Gastroesophageal sphincter (tissue), 4 donors: ENCODE data around the gene YPEL5. TPM values are rescaled to one million over a fixed set of nuclear protein-coding genes. Genes with fewer than 3 reads are reported as not detected.

ENCODE experiments used
- ATAC-seq: fragments of 150-250 bp; one replicate; pipeline ENCODE4 v1.9.1; 2016; ENCODE audit warnings: mild to moderate bottlenecking, moderate library complexity
- H3K27ac ChIP-seq, 4 donors: fragments of 200-600 bp; sonication (generic) in 3 of 4; 1 replicate in 3 of 4; 2 replicates in 1 of 4; pipeline ENCODE4 v1.5.1; 2016 to 2019
- H3K27me3 ChIP-seq: fragments of 200-600 bp; sonication (generic); one replicate; pipeline ENCODE4 v1.5.1; 2019
- H3K36me3 ChIP-seq, 2 donors: fragments of 200-600 bp; sonication (generic); one replicate each; pipeline ENCODE4 v1.5.1; 2019; ENCODE audit warnings: control low read depth in 1 of 2
- H3K4me1 ChIP-seq, 3 donors: fragments of 200-600 bp; sonication (generic); 1 replicate in 2 of 3; 2 replicates in 1 of 3; pipeline ENCODE4 v1.5.1; 2016 to 2019; ENCODE audit warnings: control low read depth in 2 of 3
- H3K4me3 ChIP-seq, 2 donors: fragments of 200-600 bp; sonication (generic); one replicate each; pipeline ENCODE4 v1.5.1; 2019; ENCODE audit warnings: mild to moderate bottlenecking in 1 of 2, moderate library complexity in 1 of 2
- H3K9me3 ChIP-seq, 3 donors: fragments of 200-600 bp; sonication (generic); one replicate each; pipeline ENCODE4 v1.5.1; 2017 to 2019; ENCODE audit warnings: control low read depth in 2 of 3
- CTCF ChIP-seq, 4 experiments: fragments of 200-600 bp in 2 of 4; fragments of 450-650 bp in 2 of 4; sonication (generic) in 1 of 4; IDR thresholded peaks; one replicate each; pipeline ENCODE4 v1.5.1; 2017 to 2019; ENCODE audit warnings: antibody characterized with exemption in 4 of 4, mild to moderate bottlenecking in 2 of 4, moderate library complexity in 2 of 4
- EP300 ChIP-seq: sonication (generic); formaldehyde crosslinking; IDR thresholded peaks from one replicate; pipeline ENCODE4 v1.6.1; 2017; ENCODE audit warnings: antibody characterized with exemption, mild to moderate bottlenecking
- POLR2A ChIP-seq, 2 donors: fragments of 450-650 bp; IDR thresholded peaks; one replicate each; pipeline ENCODE4 v1.6.1; 2017; ENCODE audit warnings: antibody characterized with exemption in 2 of 2, mild to moderate bottlenecking in 2 of 2, moderate library complexity in 1 of 2
- POLR2AphosphoS5 ChIP-seq: sonication (generic); formaldehyde crosslinking; IDR thresholded peaks from one replicate; pipeline ENCODE4 v1.6.1; 2017; ENCODE audit warnings: antibody characterized with exemption
- WGBS, 2 donors: methylation state at CpG; one replicate each; pipeline ENCODE4 v1.1.5; 2018; ENCODE audit warnings: low coverage in 1 of 2; 5-methylcytosine and 5-hydroxymethylcytosine counted together
- total RNA-seq, 4 donors: library from RNA; depleted of rRNA; stranded (reverse); fragments of >200 nt; gene quantifications; one replicate each; pipeline ENCODE4 v1.1.0, GENCODE V29; 2016

The YPEL5 gene
- total RNA-seq, 4 donors from 2014 or later: 109 to 159 (median 136) TPM

DNA sequence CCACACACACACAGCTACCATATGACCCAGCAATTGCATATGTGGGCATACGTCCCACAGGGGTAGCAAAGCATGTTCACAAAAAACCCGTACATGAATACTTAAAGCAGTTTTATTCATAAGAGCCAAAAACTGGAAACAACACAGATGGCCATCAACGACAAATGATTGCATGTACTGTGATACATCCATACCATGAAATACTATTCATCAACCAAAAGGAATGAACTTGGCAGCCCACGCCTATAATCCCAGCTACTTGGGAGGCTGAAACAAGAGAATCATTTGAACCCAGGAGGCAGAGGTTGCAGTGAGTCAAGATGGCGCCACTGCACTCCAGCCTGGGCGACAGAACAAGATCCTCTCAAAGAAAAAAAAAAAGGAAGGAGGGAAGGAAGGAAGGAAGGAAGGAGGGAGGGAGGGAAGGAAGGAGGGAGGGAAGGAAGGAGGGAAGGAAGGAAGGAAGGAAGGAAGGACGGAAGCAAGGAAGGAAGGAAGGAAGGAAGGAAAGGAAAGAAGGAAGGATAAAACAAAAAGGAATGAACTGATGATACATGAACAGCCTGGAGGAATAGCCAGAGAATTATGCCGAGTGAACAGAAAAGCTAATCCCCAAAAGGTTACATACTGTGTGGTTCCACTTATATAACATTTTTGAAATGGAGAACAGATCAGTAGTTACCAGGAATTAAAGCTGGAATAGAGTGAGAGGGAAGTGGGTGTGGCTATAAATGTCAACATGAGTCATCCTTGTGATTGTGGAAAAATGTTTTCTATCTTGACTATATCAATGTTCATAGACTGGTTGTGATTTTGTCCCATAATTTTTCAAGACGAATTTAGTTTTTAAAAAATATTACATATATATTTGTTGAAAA, 19.6 kb upstream of the YPEL5 start:
- Histone ChIP-seq H3K4me3 (no peak overlapping the region), H3K9me3 (no peaks in the 10 kb centered on the region), H3K36me3 (no peaks in the 10 kb centered on the region), H3K4me1 (no peaks in the 10 kb centered on the region), H3K27ac (no peak overlapping the region), H3K27me3 (peaks cover 5% of the 10 kb centered on the region)
- no peak for TF ChIP-seq POLR2A (IDR thresholded peaks at IDR 0.05)
- TF ChIP-seq CTCF (IDR thresholded peaks at IDR 0.05): no peak
- TF ChIP-seq EP300: no peak
- TF ChIP-seq POLR2AphosphoS5: no peak
- WGBS, 2 donors: 66 to 67% methylated on average over 5 to 9 of the region's 9 CpGs
- ATAC-seq: no peak

DNA sequence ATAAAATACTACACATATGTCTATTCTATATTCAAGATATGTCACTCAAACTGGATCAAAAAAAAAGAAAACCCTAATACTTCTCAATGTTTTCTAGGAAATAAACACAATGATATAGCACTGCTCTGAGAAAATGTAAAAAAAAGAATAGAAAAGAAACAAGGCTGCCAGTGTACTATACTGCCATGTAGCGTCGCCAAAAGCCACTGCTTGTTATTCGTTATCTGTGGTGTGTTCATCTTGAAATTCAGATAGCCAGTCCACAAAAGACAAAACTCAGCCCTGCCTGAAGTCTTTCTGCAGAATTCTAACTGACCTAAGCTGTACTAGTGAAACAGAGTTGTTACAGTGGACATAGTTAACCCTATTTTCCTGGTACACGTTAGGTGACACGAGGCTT, 12.2 kb upstream of the YPEL5 start:
- H3K36me3 ChIP-seq: no peaks in the 10 kb centered on the region
- no peaks in the 10 kb centered on the region for H3K4me1 ChIP-seq
- ATAC-seq: no peak
- no peak overlapping the region for H3K4me3 ChIP-seq
- H3K9me3 ChIP-seq: no peaks in the 10 kb centered on the region
- WGBS, 2 donors: 65 to 83% methylated on average over 5 of the region's 5 CpGs
- H3K27ac ChIP-seq: no peak overlapping the region
- no peaks in the 10 kb centered on the region for H3K27me3 ChIP-seq
- TF ChIP-seq CTCF (IDR thresholded peaks at IDR 0.05): no peak
- no peak for TF ChIP-seq EP300
- TF ChIP-seq POLR2AphosphoS5: no peak
- TF ChIP-seq POLR2A (IDR thresholded peaks at IDR 0.05): no peak

GRCh38 chr2:30135541-30135940, 11.3 kb upstream of the YPEL5 start:
- no peaks in the 10 kb centered on the region for H3K36me3 ChIP-seq
- 66 to 68% methylated on average over 2 to 3 of the region's 3 CpGs for WGBS, 2 donors
- no peak for TF ChIP-seq POLR2AphosphoS5
- TF ChIP-seq EP300: no peak
- TF ChIP-seq CTCF (IDR thresholded peaks at IDR 0.05): no peak
- TF ChIP-seq POLR2A (IDR thresholded peaks at IDR 0.05): no peak
- H3K27me3 ChIP-seq: no peaks in the 10 kb centered on the region
- H3K4me1 ChIP-seq: no peaks in the 10 kb centered on the region
- no peak overlapping the region for H3K27ac ChIP-seq
- no peaks in the 10 kb centered on the region for H3K9me3 ChIP-seq
- ATAC-seq: no peak
- H3K4me3 ChIP-seq: no peak overlapping the region

- H3K27me3 ChIP-seq: no peaks in the 10 kb centered on the region
- H3K4me3 ChIP-seq: no peak overlapping the region
- H3K4me1 ChIP-seq: no peaks in the 10 kb centered on the region
- H3K36me3 ChIP-seq: no peaks in the 10 kb centered on the region
- ATAC-seq: no peak
- H3K9me3 ChIP-seq: no peaks in the 10 kb centered on the region
- WGBS, 2 donors: 59 to 77% methylated on average over 8 to 10 of the region's 10 CpGs
- TF ChIP-seq POLR2A (IDR thresholded peaks at IDR 0.05) (no peak), POLR2AphosphoS5 (no peak), CTCF (IDR thresholded peaks at IDR 0.05) (no peak), EP300 (no peak)
- H3K27ac ChIP-seq: no peak overlapping the region
Observed at GRCh38 chr2:30136764-30137444, 9.9 kb upstream of the YPEL5 start.
